Adipocyte (in vitro differentiated cells): ENCODE data around the gene TEX19.
"Not testable (repeated sequence)": the region's sequence is repeated elsewhere in the genome, so short reads cannot be mapped to it uniquely, and the experiment has no call there.

Experiments used
- DNase-seq: peaks from one replicate; pipeline ENCODE4 v3.0.0-alpha.2; 2015; ENCODE audit warnings: low read depth
- H3K27me3 ChIP-seq: replicated peaks from 2 replicates; pipeline ENCODE4 v1.7.0; 2013; ENCODE audit warnings: mild to moderate bottlenecking, low read length, moderate library complexity; ENCODE audit not compliant: control insufficient read depth, insufficient read depth
- H3K36me3 ChIP-seq: 2 replicates; pipeline ENCODE4 v1.7.0; 2013; ENCODE audit warnings: low read length, mild to moderate bottlenecking, moderate library complexity; ENCODE audit not compliant: control insufficient read depth, insufficient read depth, severe bottlenecking
- H3K4me1 ChIP-seq: 2 replicates; pipeline ENCODE4 v1.7.0; 2013; ENCODE audit warnings: mild to moderate bottlenecking, low read length, moderate library complexity; ENCODE audit not compliant: control insufficient read depth, insufficient read depth
- H3K4me3 ChIP-seq: 2 replicates; pipeline ENCODE4 v1.7.0; 2013; ENCODE audit warnings: mild to moderate bottlenecking, low read length, moderate library complexity
- H3K9ac ChIP-seq: 2 replicates; pipeline ENCODE4 v1.7.0; 2013; ENCODE audit warnings: mild to moderate bottlenecking, low read length, moderate library complexity
- H3K9me3 ChIP-seq: 2 replicates; pipeline ENCODE4 v1.7.0; 2013; ENCODE audit warnings: mild to moderate bottlenecking, low read length, moderate library complexity; ENCODE audit not compliant: control insufficient read depth

The TEX19 gene

DNA sequence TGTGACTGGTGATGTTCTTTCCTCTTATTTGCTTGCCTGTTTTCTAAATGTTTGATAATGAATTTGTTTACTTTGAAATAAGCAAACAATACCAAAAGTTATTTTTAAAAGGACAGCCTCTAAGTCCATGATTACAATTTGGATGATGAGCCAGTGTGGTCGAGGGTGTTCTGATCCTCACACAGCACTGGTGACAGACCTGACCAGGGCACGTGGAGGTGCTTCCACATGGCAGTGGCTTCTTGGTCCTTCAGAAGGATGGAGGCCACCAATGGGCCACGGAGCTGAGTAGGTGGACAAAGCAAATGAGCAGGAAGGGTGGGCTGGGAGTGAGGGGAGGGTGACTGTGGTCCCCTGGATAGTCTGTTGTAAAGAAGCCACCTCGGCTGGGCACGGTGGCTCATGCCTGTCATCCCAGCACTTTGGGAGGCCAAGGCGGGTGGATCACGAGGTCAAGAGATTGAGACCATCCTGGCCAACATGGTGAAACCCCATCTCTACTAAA is 4.2 kb upstream of the TEX19 start:
- H3K9ac ChIP-seq: no peak overlapping the region
- H3K4me3 ChIP-seq: no peak overlapping the region
- H3K4me1 ChIP-seq: peaks cover under 1% of the 10 kb centered on the region
- H3K27me3 ChIP-seq: peaks cover 42% of the 10 kb centered on the region
- DNase-seq: no peak
- no peaks in the 10 kb centered on the region for H3K9me3 ChIP-seq
- no peaks in the 10 kb centered on the region for H3K36me3 ChIP-seq

- Histone ChIP-seq H3K9ac (no peak overlapping the region), H3K9me3 (no peaks in the 10 kb centered on the region), H3K36me3 (no peaks in the 10 kb centered on the region), H3K4me1 (no peaks in the 10 kb centered on the region), H3K27me3 (peaks cover 42% of the 10 kb centered on the region), H3K4me3 (no peak overlapping the region)
- peak; percentile 45 for DNase-seq
Observed at GRCh38 chr17:82355770-82356427, 3.1 kb upstream of the TEX19 start.

DNA sequence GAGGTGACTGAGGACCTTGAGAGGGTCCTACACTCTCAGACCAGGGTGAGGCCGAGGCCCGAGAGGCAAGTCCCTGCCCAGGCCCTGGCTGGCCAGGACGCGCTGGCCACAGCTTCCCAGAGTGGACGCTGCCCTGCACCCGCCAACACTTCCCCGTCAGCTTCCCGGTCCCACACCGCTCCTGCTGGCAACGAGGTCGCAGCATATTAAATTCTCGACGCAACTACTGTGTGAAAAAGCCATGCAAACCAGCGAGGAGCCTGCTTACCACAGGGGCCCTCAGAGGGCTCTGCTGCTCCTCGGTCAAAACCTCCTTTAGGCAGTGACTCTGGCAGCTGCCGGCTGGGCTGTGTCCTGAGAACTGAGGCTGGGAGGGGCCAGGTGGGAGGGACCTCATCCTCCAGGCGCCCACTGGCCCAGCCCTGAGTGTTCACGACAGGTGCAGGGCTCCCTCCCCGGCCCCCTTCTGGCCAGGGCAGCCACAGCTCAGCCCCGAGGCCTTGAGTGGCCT is 2.1 kb upstream of the TEX19 start:
- no peaks in the 10 kb centered on the region for H3K36me3 ChIP-seq
- H3K9ac ChIP-seq: no peak overlapping the region
- H3K27me3 ChIP-seq: peaks cover 39% of the 10 kb centered on the region
- H3K9me3 ChIP-seq: no peaks in the 10 kb centered on the region
- H3K4me3 ChIP-seq: no peak overlapping the region
- H3K4me1 ChIP-seq: no peaks in the 10 kb centered on the region
- no peak for DNase-seq

DNA sequence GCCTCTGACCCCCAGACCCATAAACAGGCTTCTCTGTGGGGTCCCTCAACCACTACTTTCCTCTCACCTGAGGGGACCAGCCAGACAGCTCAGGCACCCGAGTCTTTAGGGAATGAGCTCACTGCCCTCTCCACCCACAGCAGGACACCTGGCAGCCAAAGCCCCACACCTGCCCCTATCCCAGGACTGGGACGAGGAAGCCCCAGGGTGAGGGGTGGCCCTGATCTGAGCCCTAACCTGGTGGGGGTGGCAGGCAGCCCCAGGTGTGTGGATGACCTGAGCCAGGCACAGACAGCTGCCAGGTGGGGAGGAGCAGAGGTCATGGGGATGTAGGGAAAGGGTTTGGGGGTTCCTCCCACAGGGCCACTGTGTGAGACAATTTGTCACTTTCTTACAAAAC is 1.7 kb upstream of the TEX19 start:
- Histone ChIP-seq H3K36me3 (no peaks in the 10 kb centered on the region), H3K9ac (no peak overlapping the region), H3K4me1 (no peaks in the 10 kb centered on the region), H3K9me3 (no peaks in the 10 kb centered on the region), H3K27me3 (peaks cover 39% of the 10 kb centered on the region), H3K4me3 (no peak overlapping the region)
- DNase-seq: no peak

- not testable (repeated sequence) for H3K36me3 ChIP-seq, H3K4me1 ChIP-seq, H3K9ac ChIP-seq, H3K4me3 ChIP-seq, DNase-seq, H3K9me3 ChIP-seq
- peaks cover 39% of the 10 kb centered on the region for H3K27me3 ChIP-seq
Observed at GRCh38 chr17:82359451-82360074, 516 bp downstream of the TEX19 start.

DNA sequence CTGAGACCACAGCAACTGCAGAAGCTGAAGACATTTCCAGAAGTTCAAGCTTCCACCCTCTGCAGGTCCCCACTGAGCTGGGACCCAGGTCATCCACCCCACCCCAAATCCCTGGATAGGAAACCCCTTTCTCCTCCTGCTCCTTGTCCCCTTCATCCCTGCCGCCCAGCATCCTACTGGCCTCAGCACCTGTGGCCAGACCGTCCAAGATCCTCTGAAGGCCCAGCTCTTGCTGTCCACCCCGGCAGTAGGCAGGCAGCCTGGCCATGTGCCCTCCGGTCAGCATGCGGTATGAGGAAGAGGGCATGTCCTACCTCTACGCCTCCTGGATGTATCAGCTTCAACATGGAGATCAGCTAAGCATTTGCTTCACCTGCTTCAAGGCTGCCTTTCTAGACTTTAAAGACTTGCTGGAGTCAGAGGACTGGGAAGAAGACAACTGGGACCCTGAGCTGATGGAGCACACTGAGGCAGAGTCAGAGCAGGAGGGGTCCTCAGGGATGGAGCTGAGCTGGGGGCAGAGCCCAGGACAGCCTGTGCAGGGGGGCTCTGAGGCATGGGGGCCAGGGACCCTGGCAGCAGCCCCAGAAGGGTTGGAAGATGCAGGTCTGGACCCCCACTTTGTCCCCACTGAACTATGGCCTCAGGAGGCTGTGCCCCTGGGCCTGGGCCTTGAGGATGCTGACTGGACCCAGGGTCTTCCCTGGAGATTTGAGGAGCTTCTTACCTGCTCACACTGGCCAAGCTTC is 3.0 kb downstream of the TEX19 start:
- DNase-seq: no peak
- Histone ChIP-seq H3K9me3 (no peaks in the 10 kb centered on the region), H3K4me3 (no peak overlapping the region), H3K9ac (no peak overlapping the region), H3K27me3 (peaks cover 36% of the 10 kb centered on the region), H3K4me1 (no peaks in the 10 kb centered on the region), H3K36me3 (no peaks in the 10 kb centered on the region)

DNA sequence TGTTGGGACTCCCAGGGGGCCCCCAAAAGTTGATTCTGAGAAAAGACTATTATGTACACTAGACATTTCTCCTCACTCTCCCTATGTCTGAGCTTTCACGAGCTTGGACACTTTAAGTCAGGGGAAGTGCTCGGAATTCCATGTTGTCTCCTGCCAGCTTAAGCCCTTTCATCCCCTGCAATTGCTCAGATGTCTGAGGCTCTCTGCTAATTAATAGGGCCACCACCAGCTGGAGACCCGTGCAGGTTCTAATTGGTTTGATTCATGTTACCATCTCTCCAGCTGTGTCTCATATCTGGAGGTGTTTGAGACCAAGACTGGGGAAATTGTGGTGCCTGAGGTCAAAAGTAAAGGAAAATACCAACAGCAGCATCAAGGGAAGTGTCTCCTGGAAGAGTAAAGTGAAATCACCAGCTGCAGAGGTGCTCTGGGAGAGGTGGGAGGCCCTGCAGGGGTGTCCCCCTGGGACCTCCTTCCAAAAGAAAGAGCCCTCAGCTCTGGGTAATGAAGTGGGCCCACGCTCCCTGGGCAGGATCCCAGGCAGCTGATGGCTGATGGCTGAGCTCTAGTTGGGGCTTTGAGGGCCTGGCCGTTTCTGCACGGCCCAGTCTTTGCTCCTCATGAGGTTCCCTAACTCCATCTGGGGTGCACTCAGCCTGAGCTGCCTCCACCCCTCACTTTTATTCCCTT is 6.7 kb downstream of the TEX19 start:
- Histone ChIP-seq H3K9ac (no peak overlapping the region), H3K27me3 (peaks cover 31% of the 10 kb centered on the region), H3K4me3 (no peak overlapping the region), H3K9me3 (no peaks in the 10 kb centered on the region), H3K4me1 (peaks cover 3% of the 10 kb centered on the region), H3K36me3 (no peaks in the 10 kb centered on the region)
- no peak for DNase-seq

DNA sequence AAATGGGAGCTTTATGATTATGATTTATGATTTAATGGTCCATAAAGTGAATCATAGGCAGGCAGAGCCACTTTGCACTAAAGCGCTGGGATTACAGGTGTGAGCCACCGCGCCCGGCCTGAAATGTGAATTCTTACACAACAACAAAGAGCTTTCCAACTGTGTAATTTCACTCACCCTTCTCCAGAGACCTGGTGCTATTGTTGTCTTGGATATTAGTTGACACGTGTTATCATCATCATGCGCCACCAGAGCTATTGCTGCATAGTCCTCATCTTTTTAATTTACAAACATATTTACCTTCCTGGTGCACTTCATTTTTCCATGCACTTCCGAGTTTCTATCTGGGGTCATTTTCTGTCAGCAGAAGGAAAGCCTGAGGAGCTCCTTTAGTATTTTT is 7.7 kb downstream of the TEX19 start:
- H3K36me3 ChIP-seq: no peaks in the 10 kb centered on the region
- H3K4me1 ChIP-seq: peaks cover 5% of the 10 kb centered on the region
- no peak overlapping the region for H3K4me3 ChIP-seq
- H3K27me3 ChIP-seq: peaks cover 37% of the 10 kb centered on the region
- no peak for DNase-seq
- no peaks in the 10 kb centered on the region for H3K9me3 ChIP-seq
- no peak overlapping the region for H3K9ac ChIP-seq

GRCh38 chr17:82367724-82368524 is 8.9 kb downstream of the TEX19 start:
- Histone ChIP-seq H3K9ac (no peak overlapping the region), H3K27me3 (peaks cover 47% of the 10 kb centered on the region), H3K9me3 (no peaks in the 10 kb centered on the region), H3K36me3 (no peaks in the 10 kb centered on the region), H3K4me1 (peaks cover 5% of the 10 kb centered on the region), H3K4me3 (no peak overlapping the region)
- no peak for DNase-seq

- DNase-seq: no peak
- Histone ChIP-seq H3K9ac (no peak overlapping the region), H3K4me1 (peaks cover 5% of the 10 kb centered on the region), H3K4me3 (no peak overlapping the region), H3K9me3 (no peaks in the 10 kb centered on the region), H3K27me3 (peaks cover 52% of the 10 kb centered on the region), H3K36me3 (no peaks in the 10 kb centered on the region)
Observed at GRCh38 chr17:82369211-82369610, 10.2 kb downstream of the TEX19 start.
